GM13976 (cell line): Measurements from ENCODE around the gene NRP2.

ENCODE experiments used
- DNase-seq: peaks from one replicate; pipeline ENCODE4 v3.0.0; 2012; ENCODE audit warnings: low spot score
- CTCF ChIP-seq: IDR thresholded peaks from 2 replicates; pipeline ENCODE4 v1.5.1; 2012; ENCODE audit warnings: borderline replicate concordance, mild to moderate bottlenecking; ENCODE audit not compliant: insufficient read depth; ENCODE audit errors: extremely low read depth, missing control alignments, control extremely low read depth
- in situ Hi-C: fragments of 300-500 bp; cut with MboI; formaldehyde crosslinking; loops from one replicate; pipeline ENCODE4 v1.12.0; 2022; ENCODE audit warnings: low sequenced_read_pairs, mixed read lengths, inconsistent platforms; ENCODE audit not compliant: unreplicated experiment

The NRP2 gene

GRCh38 chr2:205785507-205786260 lies 103.4 kb downstream of the NRP2 start:
- in situ Hi-C loops = no loop called here

GRCh38 chr2:205786976-205787375 lies 104.7 kb downstream of the NRP2 start:
- in situ Hi-C loops = no loop called here
- DNase-seq = no peak
- no peak for TF ChIP-seq CTCF

More at GRCh38 chr2:205785507-205786260, 103.4 kb downstream of the NRP2 start:
- no peak for DNase-seq
- TF ChIP-seq CTCF = no peak

DNA sequence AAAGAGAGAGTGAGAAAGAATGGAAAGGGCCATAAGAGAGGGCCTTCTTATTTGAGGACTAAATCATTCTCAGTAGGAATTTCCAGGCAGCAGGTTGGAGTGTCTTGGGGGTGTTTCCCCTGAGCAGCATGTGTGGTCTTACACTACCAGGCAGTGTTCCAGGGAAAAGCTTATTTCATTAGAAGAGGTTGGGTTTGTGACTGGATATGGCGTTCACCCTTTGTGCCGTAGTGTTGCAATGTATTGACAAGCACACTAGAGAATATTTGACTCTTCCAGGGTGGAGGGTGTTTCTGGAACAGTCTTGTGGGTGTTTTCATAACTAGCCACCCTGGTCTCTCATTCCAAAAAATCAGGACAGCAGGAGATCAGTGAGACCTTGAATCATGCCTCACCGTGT lies 105.5 kb downstream of the NRP2 start:
- TF ChIP-seq CTCF = no peak
- no peak for DNase-seq
- in situ Hi-C loops = no loop called here

DNA sequence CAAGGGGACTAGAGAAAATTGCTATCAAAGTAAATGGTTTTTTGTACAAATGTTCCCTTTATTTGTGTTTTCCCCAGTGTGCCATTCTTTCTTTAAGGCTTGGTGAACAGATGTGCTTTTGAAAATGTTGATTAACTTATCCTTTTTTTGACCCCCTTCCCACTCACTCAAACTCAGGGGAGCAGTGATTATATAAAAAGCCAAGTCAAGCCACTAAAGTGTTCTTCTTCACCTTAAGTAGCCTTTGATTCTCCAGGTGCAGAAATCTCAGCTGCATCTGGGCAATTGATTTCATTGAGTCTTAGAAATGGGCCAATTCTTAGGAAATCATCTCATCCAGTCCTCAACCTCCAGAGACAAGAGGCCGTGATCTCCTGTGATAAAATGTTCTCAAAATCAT lies 107.6 kb downstream of the NRP2 start:
- in situ Hi-C loops = no loop called here
- DNase-seq = no peak
- no peak for TF ChIP-seq CTCF

- in situ Hi-C loops = no loop called here
- DNase-seq = no peak
- no peak for TF ChIP-seq CTCF
These were observed 110.6 kb downstream of the NRP2 start for GRCh38 chr2:205792908-205793307.

DNA sequence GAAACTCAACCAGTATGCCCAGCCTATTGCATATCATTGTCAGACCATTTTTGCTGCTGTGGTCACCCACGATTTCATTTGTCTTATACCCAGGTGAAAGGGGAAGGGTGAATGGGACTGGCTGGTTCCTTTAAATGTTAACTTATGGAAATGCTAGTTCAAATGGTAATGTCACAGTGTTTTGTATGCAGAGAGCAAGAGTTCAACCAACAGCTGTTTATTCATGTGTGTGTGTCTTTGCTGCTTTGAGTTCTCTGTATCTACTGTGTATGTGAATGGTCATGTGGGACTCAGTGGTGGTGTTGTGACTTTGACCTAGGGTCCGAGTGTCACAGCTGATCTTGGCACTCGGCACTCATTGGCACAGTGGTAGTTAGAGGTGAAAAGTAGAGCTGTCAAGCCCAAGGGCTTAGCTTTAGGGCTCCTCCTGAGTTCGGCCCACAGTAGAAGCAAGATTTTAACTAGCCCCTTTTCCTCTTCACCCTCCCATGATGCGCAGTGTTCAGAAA lies 114.6 kb downstream of the NRP2 start:
- no peak for DNase-seq
- TF ChIP-seq CTCF = no peak
- in situ Hi-C loops = no loop called here
